IPS-18a (cell line): ENCODE measurements around the gene KCNJ14.

ENCODE experiments used
- H3K27ac ChIP-seq: one replicate; pipeline ENCODE4 v1.5.1; 2013; ENCODE audit warnings: low read length
- H3K27me3 ChIP-seq: one replicate; pipeline ENCODE4 v1.6.1; 2013; ENCODE audit warnings: mild to moderate bottlenecking, low read length; ENCODE audit not compliant: control insufficient read depth, insufficient read depth
- H3K36me3 ChIP-seq: one replicate; pipeline ENCODE4 v1.6.1; 2013; ENCODE audit warnings: low read depth, low read length; ENCODE audit not compliant: control insufficient read depth
- H3K4me1 ChIP-seq: one replicate; pipeline ENCODE4 v1.6.1; 2013; ENCODE audit warnings: low read depth, low read length; ENCODE audit not compliant: control insufficient read depth
- H3K4me3 ChIP-seq: one replicate; pipeline ENCODE4 v1.5.1; 2013; ENCODE audit warnings: low read length
- H3K9ac ChIP-seq: one replicate; pipeline ENCODE4 v1.6.1; 2013; ENCODE audit warnings: mild to moderate bottlenecking, low read length, moderate library complexity
- H3K9me3 ChIP-seq: one replicate; pipeline ENCODE4 v1.6.1; 2013; ENCODE audit warnings: low read depth, low read length; ENCODE audit not compliant: control insufficient read depth

Gene KCNJ14

GRCh38 chr19:48461982-48462655 is 6.7 kb downstream of the KCNJ14 start:
- H3K27me3 ChIP-seq: no peaks in the 10 kb centered on the region
- H3K36me3 ChIP-seq: peaks cover 3% of the 10 kb centered on the region
- no peaks in the 10 kb centered on the region for H3K4me1 ChIP-seq
- no peak overlapping the region for H3K27ac ChIP-seq
- H3K4me3 ChIP-seq: no peak overlapping the region
- H3K9ac ChIP-seq: no peak overlapping the region
- H3K9me3 ChIP-seq: no peaks in the 10 kb centered on the region

GRCh38 chr19:48465215-48465614 is 9.8 kb downstream of the KCNJ14 start:
- H3K9ac ChIP-seq: no peak overlapping the region
- no peaks in the 10 kb centered on the region for H3K9me3 ChIP-seq
- no peaks in the 10 kb centered on the region for H3K36me3 ChIP-seq
- H3K4me3 ChIP-seq: no peak overlapping the region
- no peaks in the 10 kb centered on the region for H3K27me3 ChIP-seq
- H3K27ac ChIP-seq: no peak overlapping the region
- H3K4me1 ChIP-seq: peaks cover 7% of the 10 kb centered on the region

GRCh38 chr19:48466561-48467325 is 11.4 kb downstream of the KCNJ14 start:
- H3K27ac ChIP-seq: no peak overlapping the region
- H3K9me3 ChIP-seq: no peaks in the 10 kb centered on the region
- H3K4me1 ChIP-seq: peaks cover 7% of the 10 kb centered on the region
- H3K9ac ChIP-seq: no peak overlapping the region
- no peak overlapping the region for H3K4me3 ChIP-seq
- no peaks in the 10 kb centered on the region for H3K27me3 ChIP-seq
- H3K36me3 ChIP-seq: peaks cover 14% of the 10 kb centered on the region

- H3K27ac ChIP-seq: peak overlapping the region; percentile 84
- peak overlapping the region; percentile 88 for H3K4me3 ChIP-seq
- H3K27me3 ChIP-seq: no peaks in the 10 kb centered on the region
- H3K9me3 ChIP-seq: no peaks in the 10 kb centered on the region
- peak overlapping the region; percentile 98 for H3K9ac ChIP-seq
- peaks cover 7% of the 10 kb centered on the region for H3K4me1 ChIP-seq
- peaks cover 34% of the 10 kb centered on the region for H3K36me3 ChIP-seq
Observed at GRCh38 chr19:48468772-48469288, 13.5 kb downstream of the KCNJ14 start.

DNA sequence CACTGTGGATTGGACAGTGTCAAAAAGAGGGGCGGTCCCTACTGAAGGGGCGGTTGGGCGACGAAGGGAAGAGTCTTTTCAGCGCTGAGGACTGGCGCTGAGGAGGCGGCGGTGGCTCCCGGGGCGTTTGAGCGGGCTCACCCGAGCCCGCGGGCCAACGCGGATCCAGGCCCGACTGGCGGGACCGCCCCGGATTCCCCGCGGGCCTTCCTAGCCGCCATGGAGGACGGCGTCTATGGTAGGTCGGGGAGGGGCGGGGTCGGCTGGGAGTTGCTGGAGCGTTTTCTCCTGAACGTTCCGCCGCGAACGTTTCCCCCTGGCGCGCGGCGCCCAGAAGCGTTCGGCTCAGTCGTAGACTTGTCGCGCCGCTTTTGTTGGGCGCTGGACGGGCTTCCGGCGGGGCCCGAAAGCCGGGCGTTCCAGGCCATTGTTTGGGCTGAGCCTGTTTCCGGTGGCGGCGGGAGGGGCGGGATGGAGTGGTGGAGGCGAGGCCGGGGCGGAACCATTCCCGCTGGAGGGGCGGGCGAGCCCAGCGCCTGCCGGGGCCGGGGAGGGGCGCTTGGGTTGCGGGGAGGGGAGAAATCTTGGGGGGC is 14.0 kb downstream of the KCNJ14 start, which contains the start of gene CYTH2:
Gene CYTH2 (plus strand): TSS at position 81 of the 593 bp plus-strand sequence. CDS start 139 bp downstream, at position 220.
- H3K27ac ChIP-seq: peak within 1 kb of the TSS; percentile 84
- peak within 1 kb of the TSS; percentile 98 for H3K9ac ChIP-seq
- H3K9me3 ChIP-seq: no peaks in the 10 kb centered on the region

GRCh38 chr19:48469934-48470680 is 14.7 kb downstream of the KCNJ14 start:
- H3K4me3 ChIP-seq: peak overlapping the region; percentile 88
- H3K4me1 ChIP-seq: peaks cover 7% of the 10 kb centered on the region
- H3K9me3 ChIP-seq: no peaks in the 10 kb centered on the region
- H3K36me3 ChIP-seq: peaks cover 46% of the 10 kb centered on the region
- no peaks in the 10 kb centered on the region for H3K27me3 ChIP-seq
- H3K27ac ChIP-seq: no peak overlapping the region
- peak overlapping the region; percentile 98 for H3K9ac ChIP-seq

More for the DNA sequence above, 14.0 kb downstream of the KCNJ14 start, which contains the start of gene CYTH2:
- peaks cover 7% of the 10 kb centered on the region for H3K4me1 ChIP-seq
- H3K27me3 ChIP-seq: no peaks in the 10 kb centered on the region
- H3K4me3 ChIP-seq: peak within 1 kb of the TSS; percentile 88
- H3K36me3 ChIP-seq: peaks cover 39% of the 10 kb centered on the region

DNA sequence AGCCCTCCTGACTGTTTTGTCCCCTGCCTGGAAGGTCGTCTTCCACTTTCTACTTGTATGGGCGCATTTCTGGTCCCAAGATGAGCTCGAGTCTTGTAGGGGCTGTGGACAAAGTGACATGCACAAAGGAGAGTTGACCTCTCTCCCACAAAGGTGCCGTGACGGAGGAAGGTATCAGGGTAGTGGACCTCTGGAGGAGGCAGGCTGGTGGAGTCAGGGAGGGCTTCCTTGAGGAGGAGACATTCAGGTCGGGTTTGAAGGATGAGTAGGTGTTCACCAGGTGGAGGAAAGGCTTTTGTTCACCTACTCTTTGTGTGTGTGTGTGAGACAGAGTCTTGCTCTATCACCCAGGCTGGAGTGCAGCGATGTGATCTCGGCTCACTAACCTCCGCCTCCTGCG is 15.5 kb downstream of the KCNJ14 start:
- H3K27ac ChIP-seq: no peak overlapping the region
- H3K9ac ChIP-seq: no peak overlapping the region
- H3K4me1 ChIP-seq: peaks cover 7% of the 10 kb centered on the region
- no peaks in the 10 kb centered on the region for H3K9me3 ChIP-seq
- H3K27me3 ChIP-seq: no peaks in the 10 kb centered on the region
- H3K4me3 ChIP-seq: no peak overlapping the region
- H3K36me3 ChIP-seq: peaks cover 54% of the 10 kb centered on the region

DNA sequence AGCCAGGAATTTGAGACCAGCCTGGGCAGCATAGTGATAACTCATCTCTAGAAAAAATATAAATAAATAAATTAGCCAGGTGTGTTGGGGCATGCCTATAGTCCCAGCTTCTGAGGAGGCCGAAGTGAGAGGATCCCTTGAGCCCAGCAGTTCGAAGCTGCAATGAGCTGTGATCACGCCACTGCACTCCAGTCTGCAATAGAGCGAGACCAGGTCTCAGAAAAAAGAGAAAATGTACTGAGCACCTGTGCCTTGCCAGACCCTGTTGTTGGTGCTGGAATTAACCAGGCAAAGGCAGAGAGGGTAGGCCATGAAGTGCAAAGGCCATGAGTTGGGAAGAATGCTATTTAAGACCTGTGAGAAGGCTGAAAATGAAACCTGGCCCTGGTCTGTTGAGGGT is 16.5 kb downstream of the KCNJ14 start:
- no peak overlapping the region for H3K9ac ChIP-seq
- no peak overlapping the region for H3K27ac ChIP-seq
- H3K4me1 ChIP-seq: peaks cover 7% of the 10 kb centered on the region
- H3K9me3 ChIP-seq: no peaks in the 10 kb centered on the region
- no peak overlapping the region for H3K4me3 ChIP-seq
- no peaks in the 10 kb centered on the region for H3K27me3 ChIP-seq
- peaks cover 63% of the 10 kb centered on the region for H3K36me3 ChIP-seq

GRCh38 chr19:48473161-48473966 is 18.0 kb downstream of the KCNJ14 start:
- H3K27me3 ChIP-seq: no peaks in the 10 kb centered on the region
- peaks cover 2% of the 10 kb centered on the region for H3K4me1 ChIP-seq
- no peaks in the 10 kb centered on the region for H3K9me3 ChIP-seq
- H3K9ac ChIP-seq: no peak overlapping the region
- H3K27ac ChIP-seq: no peak overlapping the region
- H3K36me3 ChIP-seq: peaks cover 76% of the 10 kb centered on the region
- no peak overlapping the region for H3K4me3 ChIP-seq

GRCh38 chr19:48474084-48474592 is 18.8 kb downstream of the KCNJ14 start:
- Histone ChIP-seq H3K9ac (no peak overlapping the region), H3K36me3 (peaks cover 80% of the 10 kb centered on the region), H3K4me3 (no peak overlapping the region)

More at GRCh38 chr19:48474084-48474592, 18.8 kb downstream of the KCNJ14 start:
- Histone ChIP-seq H3K9me3 (no peaks in the 10 kb centered on the region), H3K27me3 (no peaks in the 10 kb centered on the region), H3K4me1 (no peaks in the 10 kb centered on the region), H3K27ac (no peak overlapping the region)
